ENCODE results near the gene MED7. TPM values are rescaled to one million over a fixed set of nuclear protein-coding genes. Genes with fewer than 3 reads are reported as not detected.

The MED7 gene
- total and polyA plus RNA-seq, 10 of the 15 experiments (the other 5 are each of a cell fraction or from before 2014, with no cell fraction given), result 9.3 to 47.7 (median 22.7) TPM

DNA sequence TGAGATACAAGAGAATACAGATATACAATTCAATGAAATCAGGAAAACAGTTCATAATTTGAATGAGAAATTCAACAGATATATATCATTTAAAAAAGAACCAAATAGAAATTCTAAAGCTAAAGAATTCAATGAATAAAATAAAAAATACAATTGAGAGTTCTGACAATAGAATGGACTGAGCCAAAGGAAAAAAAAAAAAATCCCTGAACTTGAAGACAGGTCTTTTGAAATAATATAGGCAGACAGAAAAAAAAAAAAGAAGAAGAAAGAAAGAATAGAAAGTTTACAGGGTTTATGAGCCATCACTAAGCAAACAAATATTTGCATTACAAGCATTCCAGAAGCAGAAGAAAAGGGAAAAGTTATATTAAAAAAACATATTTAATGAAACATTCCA lies 21.0 kb downstream of the MED7 start:
- no peak overlapping the region for H2AFZ ChIP-seq (ENCODE audit: control insufficient read depth, low read depth, low read length)
- intact Hi-C loops (cut with micrococcal nuclease; ENCODE audit: unreplicated experiment) (no loop called here), in situ Hi-C loops (cut with MboI) (loop anchor here (10.0 kb wide), 3 partner anchors 457 to 1507 kb away; no protein-coding TSS in a partner anchor)
- TF ChIP-seq, protein P1, sequence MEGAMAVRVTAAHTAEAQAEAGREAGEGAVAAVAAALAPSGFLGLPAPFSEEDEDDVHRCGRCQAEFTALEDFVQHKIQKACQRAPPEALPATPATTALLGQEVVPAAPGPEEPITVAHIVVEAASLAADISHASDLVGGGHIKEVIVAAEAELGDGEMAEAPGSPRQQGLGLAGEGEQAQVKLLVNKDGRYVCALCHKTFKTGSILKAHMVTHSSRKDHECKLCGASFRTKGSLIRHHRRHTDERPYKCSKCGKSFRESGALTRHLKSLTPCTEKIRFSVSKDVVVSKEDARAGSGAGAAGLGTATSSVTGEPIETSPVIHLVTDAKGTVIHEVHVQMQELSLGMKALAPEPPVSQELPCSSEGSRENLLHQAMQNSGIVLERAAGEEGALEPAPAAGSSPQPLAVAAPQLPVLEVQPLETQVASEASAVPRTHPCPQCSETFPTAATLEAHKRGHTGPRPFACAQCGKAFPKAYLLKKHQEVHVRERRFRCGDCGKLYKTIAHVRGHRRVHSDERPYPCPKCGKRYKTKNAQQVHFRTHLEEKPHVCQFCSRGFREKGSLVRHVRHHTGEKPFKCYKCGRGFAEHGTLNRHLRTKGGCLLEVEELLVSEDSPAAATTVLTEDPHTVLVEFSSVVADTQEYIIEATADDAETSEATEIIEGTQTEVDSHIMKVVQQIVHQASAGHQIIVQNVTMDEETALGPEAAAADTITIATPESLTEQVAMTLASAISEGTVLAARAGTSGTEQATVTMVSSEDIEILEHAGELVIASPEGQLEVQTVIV (IDR thresholded peaks at IDR 0.05; ENCODE audit: borderline replicate concordance, partially characterized antibody), result no peak
- 0 out of 2 replicates have a peak, but pooled peaks have one; percentile 35 for TF ChIP-seq NBN (IDR thresholded peaks at IDR 0.05)
- POLR2A ChIA-PET, result no interaction called here
- DNase-seq (ENCODE audit: low read depth, low spot score) (no peak), FAIRE-seq (no peak), ATAC-seq (no peak)
- H3K9me3 ChIP-seq (replicated peaks; ENCODE audit: control insufficient read depth, insufficient read depth, low read length), result peaks cover 7% of the 10 kb centered on the region; the same call in 1 of the 3 replicates
- no peaks in the 10 kb centered on the region for H3K36me3 ChIP-seq (ENCODE audit: control insufficient read depth in 2 of 2, insufficient read depth in 2 of 2, low read length in 1 of 2)
- no peak overlapping the region for H3K4me3 ChIP-seq
- no peaks in the 10 kb centered on the region for H3K79me2 ChIP-seq (ENCODE audit: control insufficient read depth, insufficient read depth, low read length)
- H4K20me1 ChIP-seq (ENCODE audit: control insufficient read depth, insufficient read depth), result no peaks in the 10 kb centered on the region
- RAD21 ChIA-PET (ENCODE audit: unreplicated experiment), result interaction anchor here (0.7 to 1.7 kb wide), 2 partner anchors 10 to 766 kb away, joined by 3 to 5 read pairs; no protein-coding TSS in a partner anchor
- SMC1A ChIA-PET (ENCODE audit: uncharacterized antibody, unreplicated experiment), result interaction anchor here (1.0 kb wide), 1 partner anchor 10 kb away, joined by 3 read pairs; no protein-coding TSS in a partner anchor
- H3K4me2 ChIP-seq (ENCODE audit: control insufficient read depth, insufficient read depth), result no peak overlapping the region
- H3K27ac ChIP-seq (ENCODE audit: control insufficient read depth, insufficient read depth), result no peak overlapping the region
- no peaks in the 10 kb centered on the region for H3K27me3 ChIP-seq (replicated peaks in 1 of 2; ENCODE audit: control insufficient read depth in 2 of 2, insufficient read depth in 2 of 2, low read length in 1 of 2)
- BruUV-seq (replicated peaks), result no TSS peak
- CTCF ChIA-PET, result interaction anchor here (0.7 to 2.7 kb wide), 2 partner anchors 10 to 1174 kb away, joined by 3 to 16 read pairs; no protein-coding TSS in a partner anchor
- H3K9ac ChIP-seq (ENCODE audit: control insufficient read depth, insufficient read depth, low read length), result no peak overlapping the region
- H3K4me1 ChIP-seq (ENCODE audit: control insufficient read depth, insufficient read depth, low read length), result peaks cover 5% of the 10 kb centered on the region; the same call in 1 of the 2 replicates

DNA sequence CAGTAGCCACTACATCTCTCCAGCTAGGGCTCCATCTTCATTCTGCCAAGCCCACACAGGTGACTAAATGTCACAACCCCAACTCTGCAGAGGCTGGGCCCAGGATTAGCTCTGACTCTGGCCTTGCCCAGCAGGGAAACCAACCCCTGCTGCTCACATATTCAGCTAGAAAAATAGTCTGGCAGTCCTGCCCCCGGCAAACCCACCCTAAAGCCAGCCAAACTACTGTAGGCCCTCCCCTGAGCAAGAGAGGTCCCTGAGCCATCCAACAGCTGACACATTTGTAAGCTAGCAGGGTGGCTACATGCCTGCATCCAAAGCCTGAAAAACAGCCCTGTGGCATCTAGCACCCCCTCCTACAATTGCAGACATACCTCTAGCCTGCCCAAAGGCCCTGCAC lies 22.6 kb downstream of the MED7 start:
- ChIA-PET SMC1A (ENCODE audit: uncharacterized antibody, unreplicated experiment) (interaction anchor here (0.9 to 1.2 kb wide), 2 partner anchors 11 to 42 kb away, joined by 3 to 4 read pairs; partner anchors contain the start of gene HAVCR2), POLR2A (no interaction called here), RAD21 (ENCODE audit: unreplicated experiment) (no interaction called here), CTCF (interaction anchor here (0.9 to 2.7 kb wide), 3 partner anchors 10 to 48 kb away, joined by 3 to 16 read pairs (median 4); no protein-coding TSS in a partner anchor)
- 0% methylated on average over 1 of the region's 1 CpG for WGBS (ENCODE audit: insufficient coverage, insufficient replicate concordance, low lambda C conversion rate, missing lambda C conversion rate)
- intact Hi-C loops (cut with micrococcal nuclease; ENCODE audit: unreplicated experiment), result no loop called here
- Histone ChIP-seq H3K79me2 (ENCODE audit: control insufficient read depth, insufficient read depth, low read length) (no peaks in the 10 kb centered on the region), H3K4me1 (ENCODE audit: control insufficient read depth, insufficient read depth, low read length) (peaks cover 16% of the 10 kb centered on the region), H4K20me1 (ENCODE audit: control insufficient read depth, insufficient read depth) (no peaks in the 10 kb centered on the region), H3K9me3 (replicated peaks; ENCODE audit: control insufficient read depth, insufficient read depth, low read length) (peaks cover 7% of the 10 kb centered on the region; the same call in 1 of the 3 replicates), H3K4me2 (ENCODE audit: control insufficient read depth, insufficient read depth) (no peak overlapping the region), H3K9ac (ENCODE audit: control insufficient read depth, insufficient read depth, low read length) (no peak overlapping the region), H3K27ac (ENCODE audit: control insufficient read depth, insufficient read depth) (no peak overlapping the region), H2AFZ (ENCODE audit: control insufficient read depth, low read depth, low read length) (no peak overlapping the region), H3K36me3 (ENCODE audit: control insufficient read depth in 2 of 2, insufficient read depth in 2 of 2, low read length in 1 of 2) (no peaks in the 10 kb centered on the region), H3K27me3 (replicated peaks in 1 of 2; ENCODE audit: control insufficient read depth in 2 of 2, insufficient read depth in 2 of 2, low read length in 1 of 2) (no peaks in the 10 kb centered on the region), H3K4me3 (no peak overlapping the region)
- TF ChIP-seq HCFC1 (IDR thresholded peaks at IDR 0.05; ENCODE audit: low read length) (no peak), EGR1 (IDR thresholded peaks at IDR 0.05; ENCODE audit: borderline replicate concordance in 1 of 2, low read depth in 2 of 2, low read length in 2 of 2) (no peak), ZNF384 (IDR thresholded peaks at IDR 0.05; ENCODE audit: borderline replicate concordance, low read depth, low read length) (no peak), POLR2A (IDR thresholded peaks at IDR 0.05; ENCODE audit: low read depth, low read length) (no peak), TBL1XR1 (IDR thresholded peaks at IDR 0.05; ENCODE audit: low read depth, low read length) (no peak)
- TF ChIP-seq, protein P2, sequence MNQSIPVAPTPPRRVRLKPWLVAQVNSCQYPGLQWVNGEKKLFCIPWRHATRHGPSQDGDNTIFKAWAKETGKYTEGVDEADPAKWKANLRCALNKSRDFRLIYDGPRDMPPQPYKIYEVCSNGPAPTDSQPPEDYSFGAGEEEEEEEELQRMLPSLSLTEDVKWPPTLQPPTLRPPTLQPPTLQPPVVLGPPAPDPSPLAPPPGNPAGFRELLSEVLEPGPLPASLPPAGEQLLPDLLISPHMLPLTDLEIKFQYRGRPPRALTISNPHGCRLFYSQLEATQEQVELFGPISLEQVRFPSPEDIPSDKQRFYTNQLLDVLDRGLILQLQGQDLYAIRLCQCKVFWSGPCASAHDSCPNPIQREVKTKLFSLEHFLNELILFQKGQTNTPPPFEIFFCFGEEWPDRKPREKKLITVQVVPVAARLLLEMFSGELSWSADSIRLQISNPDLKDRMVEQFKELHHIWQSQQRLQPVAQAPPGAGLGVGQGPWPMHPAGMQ (IDR thresholded peaks at IDR 0.05; ENCODE audit: borderline replicate concordance), result no peak
- TF ChIP-seq, protein P3, sequence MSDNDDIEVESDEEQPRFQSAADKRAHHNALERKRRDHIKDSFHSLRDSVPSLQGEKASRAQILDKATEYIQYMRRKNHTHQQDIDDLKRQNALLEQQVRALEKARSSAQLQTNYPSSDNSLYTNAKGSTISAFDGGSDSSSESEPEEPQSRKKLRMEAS (IDR thresholded peaks at IDR 0.05; ENCODE audit: low read depth, low read length), result no peak
- no peak for FAIRE-seq
- no TSS peak for BruUV-seq (replicated peaks)
- ATAC-seq, result no peak
- DNase-seq (ENCODE audit: low read depth, low spot score), result no peak
- in situ Hi-C loops (cut with MboI), result loop anchor here (10.0 kb wide), 3 partner anchors 455 to 1505 kb away; no protein-coding TSS in a partner anchor

Data from GM12878 (cell line).